ENCODE measurements around the gene CFAP43. TPM values are rescaled to one million over a fixed set of nuclear protein-coding genes. Genes with fewer than 3 reads are reported as not detected.
A peak's percentile ranks its signal among the peaks of the same experiment; 100 is the strongest.

CFAP43 gene
- total RNA-seq, 4 donors from 2014 or later: not detected

GRCh38 chr10:104127411-104127810 is 104.8 kb downstream of the CFAP43 start:
- H3K36me3 ChIP-seq: no peaks in the 10 kb centered on the region
- H3K4me3 ChIP-seq: no peak overlapping the region
- in situ Hi-C loops (cut with MboI; ENCODE audit: low sequenced_read_pairs in 4 of 4) (loop anchor here in 2 of 4 donors (10.0 kb wide), 3 partner anchors 163 to 243 kb away; partner anchors contain the start of gene SLK (in 1 of the 2)), intact Hi-C loops (cut with DNase I; ENCODE audit: low total_unique reads) (no loop called here)
- DNase-seq (no peak), ATAC-seq (no peak)
- H3K27ac ChIP-seq: no peak overlapping the region
- H3K27me3 ChIP-seq: no peaks in the 10 kb centered on the region
- peaks cover 0 to 5% of the 10 kb centered on the region in 2 donors for H3K4me1 ChIP-seq
- no peak for TF ChIP-seq POLR2A (IDR thresholded peaks at IDR 0.05)
- no peak for TF ChIP-seq CTCF (IDR thresholded peaks at IDR 0.05 in 4 of 5, conservative IDR thresholded peaks at IDR 0.05 in 1 of 5)
- H3K9me3 ChIP-seq: no peaks in the 10 kb centered on the region

DNA sequence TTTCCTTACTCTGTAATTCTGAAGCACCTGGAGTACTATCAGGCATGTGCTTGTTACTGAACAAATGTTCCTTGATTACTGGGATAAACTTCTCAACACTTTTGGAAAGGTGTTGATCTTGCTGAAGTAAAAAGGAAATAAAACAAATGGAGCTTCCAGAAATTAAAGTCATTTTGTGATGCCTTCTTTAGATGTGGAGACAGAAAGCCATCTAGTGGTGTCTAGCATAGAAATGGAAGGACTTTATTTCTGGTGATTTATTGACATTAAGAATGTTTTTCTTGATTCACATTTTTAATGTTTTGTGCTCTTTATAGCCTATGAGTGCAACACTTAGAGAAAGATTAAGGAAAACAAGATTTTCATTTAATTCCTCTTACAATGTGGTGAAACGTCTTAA is 108.8 kb downstream of the CFAP43 start:
- no peak for TF ChIP-seq POLR2A (IDR thresholded peaks at IDR 0.05)
- no peak for TF ChIP-seq CTCF (IDR thresholded peaks at IDR 0.05 in 4 of 5, conservative IDR thresholded peaks at IDR 0.05 in 1 of 5)
- ATAC-seq: no peak
- Histone ChIP-seq H3K9me3 (no peaks in the 10 kb centered on the region), H3K27ac (peak overlapping the region in 1 of 4 donors; percentile 96), H3K36me3 (no peaks in the 10 kb centered on the region), H3K27me3 (no peaks in the 10 kb centered on the region), H3K4me1 (peaks cover 7% of the 10 kb centered on the region in 2 donors), H3K4me3 (no peak overlapping the region)
- in situ Hi-C loops (cut with MboI; ENCODE audit: low sequenced_read_pairs in 4 of 4) (loop anchor here (10.0 to 25.0 kb wide), 5 partner anchors 159 to 239 kb away; partner anchors contain the start of genes SLK (in 1 of the 4) and STN1 (in 1 of the 4)), intact Hi-C loops (cut with DNase I; ENCODE audit: low total_unique reads) (loop anchor here (5.0 kb wide), 1 partner anchor 134 kb away; no protein-coding TSS in a partner anchor)
- no peak for DNase-seq

DNA sequence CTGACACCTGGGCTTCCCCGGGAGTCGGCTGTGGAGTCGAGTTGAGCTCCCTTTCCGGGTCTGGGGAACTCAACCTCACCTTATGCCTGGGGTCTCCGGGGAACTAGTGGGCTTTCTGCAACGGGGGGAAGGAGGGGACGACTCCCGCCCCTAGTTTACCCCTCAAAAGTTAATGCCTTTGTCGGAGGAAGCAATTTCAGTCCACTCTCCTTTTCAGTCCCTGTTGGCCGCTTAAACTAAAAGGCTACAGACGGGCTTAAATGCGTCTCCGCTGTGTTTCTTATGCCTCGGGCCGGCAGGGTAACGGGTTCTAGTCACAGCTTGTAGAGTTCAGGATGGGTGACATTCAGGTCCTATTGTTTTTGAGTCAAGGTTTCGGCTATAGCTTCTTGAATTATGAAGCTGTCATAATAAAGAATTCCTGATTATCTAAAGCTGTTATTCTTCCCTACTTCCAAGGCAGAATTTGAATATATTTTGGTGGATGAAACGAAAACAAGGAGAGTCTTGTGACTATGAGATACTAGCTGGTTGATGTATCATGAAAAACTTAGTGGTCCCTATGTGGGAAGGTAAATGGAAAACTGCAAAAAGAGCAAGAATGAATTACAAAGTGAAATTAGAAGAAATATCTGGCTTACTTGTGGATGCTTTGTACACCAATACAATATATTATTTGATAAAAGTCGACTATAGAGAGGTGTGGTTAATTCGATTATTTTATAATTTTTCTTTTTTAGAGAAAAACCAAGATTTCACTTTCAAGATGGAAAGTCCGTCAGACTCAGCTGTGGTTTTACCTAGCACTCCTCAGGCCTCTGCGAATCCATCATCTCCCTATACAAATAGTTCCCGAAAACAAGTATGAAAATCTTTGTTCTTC is 109.7 kb downstream of the CFAP43 start:
- Histone ChIP-seq H3K4me1 (peaks cover 7% of the 10 kb centered on the region in 2 donors), H3K27ac (peak overlapping the region; percentile 90 to 99 (median 93)), H3K9me3 (no peaks in the 10 kb centered on the region), H3K36me3 (no peaks in the 10 kb centered on the region), H3K4me3 (peak overlapping the region; percentile 64 to 86 (median 80)), H3K27me3 (no peaks in the 10 kb centered on the region)
- DNase-seq (no peak), ATAC-seq (peak in 1 of 2 donors; percentile 10)
- intact Hi-C loops (cut with DNase I; ENCODE audit: low total_unique reads): loop anchor here (5.0 kb wide), 1 partner anchor 135 kb away; no protein-coding TSS in a partner anchor
- in situ Hi-C loops (cut with MboI; ENCODE audit: low sequenced_read_pairs in 4 of 4): loop anchor here (10.0 to 25.0 kb wide), 5 partner anchors 158 to 238 kb away; partner anchors contain the start of genes SLK (in 1 of the 4) and STN1 (in 1 of the 4)
- TF ChIP-seq POLR2A (IDR thresholded peaks at IDR 0.05) (no peak), CTCF (IDR thresholded peaks at IDR 0.05 in 4 of 5, conservative IDR thresholded peaks at IDR 0.05 in 1 of 5) (no peak)

- intact Hi-C loops (cut with DNase I; ENCODE audit: low total_unique reads): loop anchor here (1.0 to 5.0 kb wide), 5 partner anchors 136 to 233 kb away; partner anchors contain the start of genes CFAP58, SLK and STN1
- DNase-seq: peak; percentile 97 to 99
- H3K4me3 ChIP-seq: peak within 1 kb of the TSS; percentile 64 to 86 (median 80)
- H3K27me3 ChIP-seq: no peaks in the 10 kb centered on the region
- H3K27ac ChIP-seq: peak within 1 kb of the TSS; percentile 90 to 99 (median 94)
- ATAC-seq: peak; percentile 87
- in situ Hi-C loops (cut with MboI; ENCODE audit: low sequenced_read_pairs in 4 of 4): loop anchor here (10.0 to 25.0 kb wide), 5 partner anchors 157 to 237 kb away; partner anchors contain the start of genes SLK (in 1 of the 4) and STN1 (in 1 of the 4)
- H3K9me3 ChIP-seq: no peaks in the 10 kb centered on the region
- H3K36me3 ChIP-seq: no peaks in the 10 kb centered on the region
- peaks cover 7% of the 10 kb centered on the region in 2 donors for H3K4me1 ChIP-seq
- TF ChIP-seq CTCF (IDR thresholded peaks at IDR 0.05 in 4 of 5, conservative IDR thresholded peaks at IDR 0.05 in 1 of 5) (peak; percentile 30 to 73 (median 59)), POLR2A (IDR thresholded peaks at IDR 0.05) (peak; percentile 64 to 84)
Measured at GRCh38 chr10:104121485-104122224, 110.5 kb downstream of the CFAP43 start, which contains the start of gene SFR1. Gene SFR1 (plus strand): TSS chr10:104122171. CDS start chr10:104122184, 13 bp downstream.

Measured in gastrocnemius medialis (tissue), 4 donors.